ENCODE measurements around the gene CYTH4. TPM values are rescaled to one million over a fixed set of nuclear protein-coding genes. Genes with fewer than 3 reads are reported as not detected.

The CYTH4 gene
- polyA plus RNA-seq, 1 experiment: 0.33 TPM

DNA sequence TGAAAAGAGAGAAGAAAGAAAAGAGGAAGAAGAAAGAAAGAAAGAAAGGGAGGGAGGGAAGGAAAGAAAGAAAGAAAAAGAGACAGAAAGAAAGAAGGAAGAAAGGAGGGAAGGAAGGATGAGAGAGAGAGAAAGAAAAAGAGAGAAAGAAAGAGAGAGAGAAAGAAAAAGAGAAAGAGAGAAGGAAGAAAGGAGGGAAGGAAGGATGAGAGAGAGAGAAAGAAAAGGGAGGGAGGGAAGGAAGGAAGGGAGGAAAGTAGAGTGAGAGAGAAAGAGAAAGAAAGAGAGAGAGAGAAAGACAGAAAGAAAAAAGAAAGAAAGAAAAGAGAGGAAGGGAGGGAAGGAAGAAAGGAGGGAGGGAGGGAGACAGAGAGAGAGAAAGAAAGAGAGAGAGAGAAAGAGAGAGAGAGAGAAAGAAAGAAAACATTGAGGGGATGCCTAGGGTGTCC is 26.7 kb upstream of the CYTH4 start:
- Histone ChIP-seq H3K4me3 (ENCODE audit: low read depth, low read length) (no peak overlapping the region), H3K9me3 (ENCODE audit: control insufficient read depth, insufficient read depth, low read length) (no peaks in the 10 kb centered on the region), H3K27me3 (ENCODE audit: control insufficient read depth, insufficient read depth, low read length) (no peaks in the 10 kb centered on the region), H3K27ac (ENCODE audit: low read depth, low read length) (no peak overlapping the region)
- ChIA-PET CTCF (no interaction called here), POLR2A (no interaction called here)
- no peak for TF ChIP-seq CTCF (IDR thresholded peaks at IDR 0.05; ENCODE audit: low read depth, low read length)
- no peak for DNase-seq (ENCODE audit: low read depth, low spot score)

DNA sequence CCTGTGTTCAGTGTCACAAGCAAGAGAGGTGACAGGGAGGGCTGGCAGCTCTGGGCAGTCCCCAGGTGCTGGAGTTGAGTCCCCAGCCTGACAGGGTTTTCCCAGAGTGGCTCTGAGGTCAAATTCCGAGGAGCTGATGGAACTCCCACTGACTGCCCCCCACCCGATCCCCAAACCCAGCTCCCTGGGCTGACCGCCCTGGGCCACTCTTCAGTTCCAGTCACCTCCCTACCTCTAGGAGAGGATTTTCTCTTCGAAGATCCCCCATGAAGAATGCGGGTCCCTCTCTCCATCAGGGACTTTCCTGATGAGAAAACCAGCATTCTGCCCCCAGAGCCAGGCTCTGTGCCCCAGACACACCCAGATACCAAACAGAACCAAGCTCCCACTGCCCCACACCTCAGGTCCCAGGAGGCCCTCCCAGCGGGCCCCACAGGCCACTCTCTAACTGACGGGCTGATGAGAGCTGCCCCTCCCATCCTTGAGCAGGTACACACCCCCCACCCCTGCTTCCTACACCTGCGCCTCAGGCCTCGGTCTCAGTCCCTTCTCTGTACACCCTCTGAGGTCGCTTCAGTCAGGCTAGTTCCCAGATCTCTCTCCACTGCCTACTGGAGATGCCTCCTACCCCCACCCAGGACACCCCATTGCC is 26.1 kb upstream of the CYTH4 start:
- Histone ChIP-seq H3K27ac (ENCODE audit: low read depth, low read length) (no peak overlapping the region), H3K4me3 (ENCODE audit: low read depth, low read length) (no peak overlapping the region), H3K9me3 (ENCODE audit: control insufficient read depth, insufficient read depth, low read length) (no peaks in the 10 kb centered on the region; the same call in 1 of the 2 replicates), H3K27me3 (ENCODE audit: control insufficient read depth, insufficient read depth, low read length) (no peaks in the 10 kb centered on the region)
- POLR2A ChIA-PET: no interaction called here
- no peak for DNase-seq (ENCODE audit: low read depth, low spot score)
- no peak for TF ChIP-seq CTCF (IDR thresholded peaks at IDR 0.05; ENCODE audit: low read depth, low read length)
- CTCF ChIA-PET: interaction anchor here (0.8 kb wide), 1 partner anchor 172 kb away, joined by 3 read pairs; no protein-coding TSS in a partner anchor

GRCh38 chr22:37258005-37258752 is 24.1 kb upstream of the CYTH4 start:
- ChIA-PET CTCF (interaction anchor here (0.6 to 4.6 kb wide), 6 partner anchors 12 to 239 kb away, joined by 3 to 82 read pairs (median 10); partner anchors contain the start of gene RAC2), POLR2A (no interaction called here)
- Histone ChIP-seq H3K27me3 (ENCODE audit: control insufficient read depth, insufficient read depth, low read length) (no peaks in the 10 kb centered on the region), H3K9me3 (ENCODE audit: control insufficient read depth, insufficient read depth, low read length) (no peaks in the 10 kb centered on the region; the same call in 1 of the 2 replicates), H3K27ac (ENCODE audit: low read depth, low read length) (no peak overlapping the region), H3K4me3 (ENCODE audit: low read depth, low read length) (no peak overlapping the region)
- DNase-seq (ENCODE audit: low read depth, low spot score): no peak
- no peak for TF ChIP-seq CTCF (IDR thresholded peaks at IDR 0.05; ENCODE audit: low read depth, low read length)

DNA sequence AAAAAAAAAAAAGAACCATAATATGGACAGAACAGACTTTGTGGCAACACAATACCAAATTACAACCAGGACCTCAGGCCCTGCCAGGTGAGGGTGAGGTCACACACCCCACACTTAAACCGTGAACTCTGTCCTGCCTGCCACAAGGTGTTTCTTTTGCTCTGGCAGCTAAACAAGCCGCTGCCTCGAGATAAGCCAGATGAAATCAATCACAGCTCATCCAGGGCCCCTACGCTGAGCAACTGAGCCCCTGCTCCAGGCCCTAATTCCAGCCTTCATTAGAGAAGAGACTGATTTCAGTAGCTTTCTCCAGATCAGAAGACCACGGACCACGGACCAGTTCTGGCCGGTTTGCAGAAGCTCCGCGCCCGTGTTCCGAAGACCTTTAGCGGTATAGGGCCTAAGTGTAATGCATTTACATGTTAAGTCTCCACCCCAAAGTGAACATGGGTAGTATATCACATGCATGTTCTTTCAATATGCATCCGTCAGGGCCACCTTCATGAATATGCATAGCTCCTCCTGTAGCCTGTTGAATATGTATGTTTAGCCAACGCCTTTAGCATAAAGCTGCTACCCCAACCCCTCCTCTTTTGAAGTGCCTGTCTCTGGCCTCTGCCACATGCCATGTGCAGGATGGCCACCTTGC is 23.4 kb upstream of the CYTH4 start:
- TF ChIP-seq CTCF (IDR thresholded peaks at IDR 0.05; ENCODE audit: low read depth, low read length): no peak
- no peak for DNase-seq (ENCODE audit: low read depth, low spot score)
- H3K27ac ChIP-seq (ENCODE audit: low read depth, low read length): no peak overlapping the region
- peaks cover 6% of the 10 kb centered on the region for H3K9me3 ChIP-seq (ENCODE audit: control insufficient read depth, insufficient read depth, low read length)
- H3K4me3 ChIP-seq (ENCODE audit: low read depth, low read length): no peak overlapping the region
- CTCF ChIA-PET: interaction anchor here (0.5 to 4.6 kb wide), 30 partner anchors 10 to 903 kb away, joined by 3 to 82 read pairs (median 4); partner anchors contain the start of gene RAC2
- H3K27me3 ChIP-seq (ENCODE audit: control insufficient read depth, insufficient read depth, low read length): peaks cover 3% of the 10 kb centered on the region
- POLR2A ChIA-PET: interaction anchor here (0.6 kb wide), 1 partner anchor 12 kb away, joined by 4 read pairs; no protein-coding TSS in a partner anchor

Data from AG04450 (cell line).